CD14-positive monocyte (primary cell): ENCODE data around the gene SCAPER. TPM values are rescaled to one million over a fixed set of nuclear protein-coding genes. Genes with fewer than 3 reads are reported as not detected.

Source experiments
- DNase-seq, 3 donors: peaks; one replicate each; pipeline ENCODE4 v3.0.0-alpha.2; 2011 to 2022
- H2AFZ ChIP-seq: 2 replicates; pipeline ENCODE4 v1.6.0; 2012; ENCODE audit warnings: mild to moderate bottlenecking, low read depth, low read length, inconsistent platforms; ENCODE audit not compliant: insufficient read depth, poor library complexity, severe bottlenecking
- H3K27ac ChIP-seq, 2 donors: 1 replicate in 1 of 2; 2 replicates in 1 of 2; pipeline ENCODE4 v1.5.1; 2012 to 2013; ENCODE audit warnings: low read length in 2 of 2, control low read depth in 1 of 2, inconsistent platforms in 1 of 2, low read depth in 1 of 2, mild to moderate bottlenecking in 1 of 2
- H3K27me3 ChIP-seq, 2 donors: one replicate each; pipeline versions ENCODE4 v1.6.0 to v1.6.1; 2011 to 2013; ENCODE audit warnings: low read length in 2 of 2; ENCODE audit not compliant: control insufficient read depth in 2 of 2, insufficient read depth in 2 of 2
- H3K36me3 ChIP-seq, 2 donors: replicated peaks in 1 of 2; 1 replicate in 1 of 2; 2 replicates in 1 of 2; pipeline versions ENCODE4 v1.5.1 to v1.6.1; 2012 to 2013; ENCODE audit warnings: low read length in 2 of 2, control low read depth in 1 of 2, inconsistent platforms in 1 of 2, mild to moderate bottlenecking in 1 of 2; ENCODE audit not compliant: insufficient read depth in 2 of 2, control insufficient read depth in 1 of 2
- H3K4me1 ChIP-seq, 2 donors: 1 replicate in 1 of 2; 2 replicates in 1 of 2; pipeline versions ENCODE4 v1.5.1 to v1.6.1; 2012 to 2013; ENCODE audit warnings: low read length in 2 of 2, control low read depth in 1 of 2, inconsistent platforms in 1 of 2, mild to moderate bottlenecking in 1 of 2, moderate library complexity in 1 of 2; ENCODE audit not compliant: insufficient read depth in 2 of 2, control insufficient read depth in 1 of 2
- H3K4me2 ChIP-seq: replicated peaks from 2 replicates; pipeline ENCODE3; 2012; ENCODE audit warnings: low read length, moderate library complexity, mild to moderate bottlenecking; ENCODE audit not compliant: poor library complexity, severe bottlenecking; ENCODE audit errors: extremely low read depth
- H3K4me3 ChIP-seq, 3 experiments: fragments of 200-600 bp in 1 of 3; sonication (generic) in 1 of 3; replicated peaks in 1 of 3; 1 replicate in 2 of 3; 2 replicates in 1 of 3; pipeline ENCODE4 v1.5.1; 2011 to 2013; ENCODE audit warnings: low read length in 3 of 3, mild to moderate bottlenecking in 3 of 3, control low read depth in 2 of 3, low read depth in 2 of 3, inconsistent platforms in 1 of 3, moderate library complexity in 1 of 3
- H3K79me2 ChIP-seq: 2 replicates; pipeline ENCODE4 v1.6.0; 2012; ENCODE audit warnings: mild to moderate bottlenecking, control low read depth, inconsistent platforms, low read length, moderate library complexity; ENCODE audit not compliant: insufficient read depth
- H3K9ac ChIP-seq: 2 replicates; pipeline ENCODE4 v1.6.0; 2017; ENCODE audit warnings: low read length, mild to moderate bottlenecking; ENCODE audit not compliant: insufficient read depth, poor library complexity, severe bottlenecking
- H3K9me3 ChIP-seq, 2 donors: replicated peaks in 1 of 2; 1 replicate in 1 of 2; 2 replicates in 1 of 2; pipeline versions ENCODE4 v1.5.1 to v1.6.1; 2012 to 2013; ENCODE audit warnings: low read length in 2 of 2, control low read depth in 1 of 2; ENCODE audit not compliant: control insufficient read depth in 1 of 2, insufficient read depth in 1 of 2
- H4K20me1 ChIP-seq: 2 replicates; pipeline ENCODE4 v1.6.0; 2012; ENCODE audit warnings: mild to moderate bottlenecking, low read length, control low read depth, moderate library complexity; ENCODE audit not compliant: insufficient read depth
- H3K27ac Mint-ChIP-seq, 7 donors: one replicate each; pipeline ENCODE4 v1.8.0; 2020; ENCODE audit warnings: mild to moderate bottlenecking in 7 of 7, mixed read lengths in 7 of 7, moderate library complexity in 6 of 7, inconsistent platforms in 2 of 7
- H3K27me3 Mint-ChIP-seq, 3 donors: one replicate each; pipeline ENCODE4 v1.8.0; 2021 to 2022; ENCODE audit warnings: low read depth in 3 of 3, mild to moderate bottlenecking in 3 of 3, mixed read lengths in 3 of 3, moderate library complexity in 3 of 3, inconsistent platforms in 1 of 3
- H3K36me3 Mint-ChIP-seq, 2 donors: one replicate each; pipeline ENCODE4 v1.8.0; 2020; ENCODE audit warnings: mixed read lengths in 2 of 2, inconsistent platforms in 1 of 2, mild to moderate bottlenecking in 1 of 2
- H3K4me1 Mint-ChIP-seq: one replicate; pipeline ENCODE4 v1.8.0; 2020; ENCODE audit warnings: mild to moderate bottlenecking, mixed read lengths
- H3K4me3 Mint-ChIP-seq, 2 donors: one replicate each; pipeline ENCODE4 v1.8.0; 2020; ENCODE audit warnings: mild to moderate bottlenecking in 2 of 2, mixed read lengths in 2 of 2, moderate library complexity in 1 of 2
- H3K9me3 Mint-ChIP-seq, 7 donors: one replicate each; pipeline ENCODE4 v1.8.0; 2020 to 2022; ENCODE audit warnings: mixed read lengths in 7 of 7, mild to moderate bottlenecking in 6 of 7, moderate library complexity in 6 of 7, inconsistent platforms in 2 of 7
- CTCF ChIP-seq: fragments of 200-600 bp; IDR thresholded peaks from one replicate; pipeline ENCODE4 v1.8.0; 2022; ENCODE audit warnings: antibody characterized with exemption, mild to moderate bottlenecking
- WGBS: methylation state at CpG from one replicate; pipeline ENCODE4 v1.1.5; 2013; ENCODE audit warnings: missing lambda C conversion rate; ENCODE audit not compliant: insufficient coverage; 5-methylcytosine and 5-hydroxymethylcytosine counted together
- intact Hi-C, 2 donors: fragments of 100-400 bp; cut with micrococcal nuclease; formaldehyde crosslinking; loops; one replicate each; pipeline versions ENCODE4 v1.15.0 to v1.15.1; 2023
- polyA plus RNA-seq, 3 donors: library from polyadenylated mRNA; depleted of rRNA in 1 of 3; unstranded in 2 of 3; stranded (reverse) in 1 of 3; fragments of 300-500 nt in 2 of 3; fragments of >200 nt in 1 of 3; fragmentation: Illumina TruSeq in 2 of 3; gene quantifications; 1 replicate in 2 of 3; 2 replicates in 1 of 3; pipeline ENCODE4 v1.2.3, GENCODE V29; 2012 to 2021

SCAPER gene
- polyA plus RNA-seq, 3 donors = 2.5 to 5.4 (median 4.2) TPM

GRCh38 chr15:76664895-76665294 is 240.2 kb downstream of the SCAPER start:
- Mint-ChIP-seq H3K4me3 (no peak overlapping the region), H3K9me3 (peaks cover 0 to 5% (median 0%) of the 10 kb centered on the region in 7 donors), H3K27me3 (no peaks in the 10 kb centered on the region), H3K36me3 (peaks cover 22 to 26% of the 10 kb centered on the region in 2 donors), H3K4me1 (peaks cover 5% of the 10 kb centered on the region), H3K27ac (peak overlapping the region in 1 of 7 donors; percentile 21)
- Histone ChIP-seq H3K4me3 (no peak overlapping the region), H3K79me2 (no peaks in the 10 kb centered on the region), H3K27me3 (no peaks in the 10 kb centered on the region), H4K20me1 (no peaks in the 10 kb centered on the region), H3K27ac (no peak overlapping the region), H3K4me1 (no peaks in the 10 kb centered on the region), H2AFZ (no peak overlapping the region), H3K9me3 (no peaks in the 10 kb centered on the region), H3K36me3 (peaks cover 1 to 9% of the 10 kb centered on the region in 2 donors), H3K9ac (no peak overlapping the region), H3K4me2 (no peak overlapping the region)
- intact Hi-C loops = no loop called here
- DNase-seq = no peak
- no peak for TF ChIP-seq CTCF
- 93% methylated on average over 4 of the region's 5 CpGs for WGBS

- Mint-ChIP-seq H3K27ac (no peak overlapping the region), H3K9me3 (peaks cover 0 to 6% (median under 1%) of the 10 kb centered on the region in 7 donors), H3K4me1 (peaks cover 5% of the 10 kb centered on the region), H3K27me3 (no peaks in the 10 kb centered on the region), H3K36me3 (peaks cover 26 to 31% of the 10 kb centered on the region in 2 donors), H3K4me3 (no peak overlapping the region)
- H3K9me3 ChIP-seq = no peaks in the 10 kb centered on the region
- no peaks in the 10 kb centered on the region for H3K4me1 ChIP-seq
- peaks cover 3 to 9% of the 10 kb centered on the region in 2 donors for H3K36me3 ChIP-seq
- 100% methylated on average over 1 of the region's 2 CpGs for WGBS
- H3K4me3 ChIP-seq = no peak overlapping the region
- no peak overlapping the region for H3K4me2 ChIP-seq
- no peaks in the 10 kb centered on the region for H3K27me3 ChIP-seq
- intact Hi-C loops = no loop called here
- no peaks in the 10 kb centered on the region for H4K20me1 ChIP-seq
- H3K27ac ChIP-seq = no peak overlapping the region
- H2AFZ ChIP-seq = no peak overlapping the region
- no peaks in the 10 kb centered on the region for H3K79me2 ChIP-seq
- no peak for TF ChIP-seq CTCF
- no peak overlapping the region for H3K9ac ChIP-seq
- no peak for DNase-seq
Observed at GRCh38 chr15:76664411-76664810, 240.7 kb downstream of the SCAPER start.
